IMR-90 (cell line): ENCODE results near the gene AP3B1. TPM values are rescaled to one million over a fixed set of nuclear protein-coding genes. Genes with fewer than 3 reads are reported as not detected.

Experiments used
- ATAC-seq: fragments of 200-7000 bp; cut with Tn5 transposase; 2 replicates; pipeline ENCODE4 v1.9.1; 2020; ENCODE audit warnings: low read depth, mild to moderate bottlenecking, moderate library complexity
- BruUV-seq: library from RNA; stranded (reverse); fragments of 400-500 nt; replicated peaks from 2 replicates; lab custom pipeline; 2021; lab: Mats Ljungman, UMichigan
- CTCF ChIA-PET: fragments of 300-600 bp; formaldehyde crosslinking; extraction: SDS; loops from one replicate; lab custom pipeline; 2021; ENCODE audit warnings: antibody characterized with exemption; lab: Yijun Ruan, JAX
- POLR2A ChIA-PET: fragments of 300-600 bp; sonication (Branson Sonifier 250); formaldehyde crosslinking; loops from one replicate; lab custom pipeline; 2022; ENCODE audit warnings: antibody characterized with exemption; ENCODE audit not compliant: unreplicated experiment; lab: Charles Lee
- DNase-seq: peaks from one replicate; pipeline ENCODE4 v3.0.0; 2013
- H2AFZ ChIP-seq: replicated peaks from 2 replicates; pipeline ENCODE3; 2013; ENCODE audit warnings: low read length, mild to moderate bottlenecking; ENCODE audit not compliant: poor library complexity
- H2AK5ac ChIP-seq: 2 replicates; pipeline ENCODE4 v1.6.1; 2013; ENCODE audit warnings: low read depth, low read length, inconsistent platforms
- H2AK9ac ChIP-seq: replicated peaks from 2 replicates; pipeline ENCODE3; 2013; ENCODE audit warnings: mild to moderate bottlenecking, low read depth, low read length, moderate library complexity; ENCODE audit not compliant: poor library complexity
- H2BK120ac ChIP-seq: 2 replicates; pipeline ENCODE4 v1.6.1; 2013; ENCODE audit warnings: low read depth, low read length, inconsistent platforms
- H2BK15ac ChIP-seq: 3 replicates; pipeline ENCODE4 v1.6.1; 2013; ENCODE audit warnings: low read depth, low read length, inconsistent platforms
- H2BK20ac ChIP-seq: 2 replicates; pipeline ENCODE4 v1.6.1; 2013; ENCODE audit warnings: low read depth, mild to moderate bottlenecking, inconsistent platforms, low read length, moderate library complexity
- H2BK5ac ChIP-seq: 2 replicates; pipeline ENCODE4 v1.6.1; 2013; ENCODE audit warnings: mild to moderate bottlenecking, low read depth, low read length, inconsistent platforms; ENCODE audit not compliant: poor library complexity, severe bottlenecking
- H3K14ac ChIP-seq: replicated peaks from 2 replicates; pipeline ENCODE4 v1.6.1; 2013; ENCODE audit warnings: low read depth, low read length, inconsistent platforms
- H3K18ac ChIP-seq: 2 replicates; pipeline ENCODE4 v1.6.1; 2013; ENCODE audit warnings: low read depth, low read length, control low read depth
- H3K23ac ChIP-seq: 2 replicates; pipeline ENCODE4 v1.6.1; 2013; ENCODE audit warnings: low read depth, low read length, inconsistent platforms
- H3K27ac ChIP-seq: 2 replicates; pipeline ENCODE4 v1.5.1; 2013; ENCODE audit warnings: mild to moderate bottlenecking, control low read depth, low read length; ENCODE audit not compliant: insufficient read depth
- H3K27me3 ChIP-seq: 2 replicates; pipeline ENCODE4 v1.6.1; 2013; ENCODE audit warnings: low read length; ENCODE audit not compliant: control insufficient read depth, insufficient read depth
- H3K36me3 ChIP-seq: 2 replicates; pipeline ENCODE4 v1.6.1; 2013; ENCODE audit warnings: low read length, mixed read lengths; ENCODE audit not compliant: control insufficient read depth, insufficient read depth
- H3K4ac ChIP-seq: 2 replicates; pipeline ENCODE4 v1.6.1; 2013; ENCODE audit warnings: low read depth, low read length, inconsistent platforms
- H3K4me1 ChIP-seq: 2 replicates; pipeline ENCODE4 v1.6.1; 2013; ENCODE audit warnings: low read length, mixed read lengths; ENCODE audit not compliant: control insufficient read depth, insufficient read depth
- H3K4me2 ChIP-seq: 2 replicates; pipeline ENCODE4 v1.6.1; 2013; ENCODE audit warnings: low read depth, mild to moderate bottlenecking, control low read depth, low read length, moderate library complexity
- H3K4me3 ChIP-seq: 2 replicates; pipeline ENCODE4 v1.5.1; 2013; ENCODE audit warnings: low read depth, mild to moderate bottlenecking, control low read depth, low read length, moderate library complexity; ENCODE audit not compliant: insufficient read depth
- H3K56ac ChIP-seq: 2 replicates; pipeline ENCODE4 v1.6.1; 2013; ENCODE audit warnings: low read length, inconsistent platforms; ENCODE audit not compliant: insufficient read depth; ENCODE audit errors: extremely low read depth
- H3K79me1 ChIP-seq, 2 experiments: 2 replicates each; pipeline ENCODE4 v1.6.1; 2013; ENCODE audit warnings: low read length in 2 of 2, inconsistent platforms in 1 of 2, low read depth in 1 of 2
- H3K9ac ChIP-seq: 2 replicates; pipeline ENCODE4 v1.6.1; 2013; ENCODE audit warnings: low read depth, low read length, control low read depth
- H3K9me1 ChIP-seq: 2 replicates; pipeline ENCODE4 v1.6.1; 2013; ENCODE audit warnings: low read length, inconsistent platforms; ENCODE audit not compliant: insufficient read depth
- H3K9me3 ChIP-seq: 2 replicates; pipeline ENCODE4 v1.6.1; 2013; ENCODE audit warnings: low read length; ENCODE audit not compliant: control insufficient read depth, insufficient read depth
- H4K20me1 ChIP-seq: 2 replicates; pipeline ENCODE4 v1.6.1; 2013; ENCODE audit warnings: low read length, inconsistent platforms; ENCODE audit not compliant: insufficient read depth
- H4K5ac ChIP-seq: 2 replicates; pipeline ENCODE4 v1.6.1; 2013; ENCODE audit warnings: mild to moderate bottlenecking, low read depth, low read length, control low read depth
- H4K8ac ChIP-seq, 2 experiments: 2 replicates each; pipeline ENCODE4 v1.6.1; 2013; ENCODE audit warnings: low read depth in 2 of 2, low read length in 2 of 2, control low read depth in 1 of 2, inconsistent platforms in 1 of 2
- H4K91ac ChIP-seq: 2 replicates; pipeline ENCODE4 v1.6.1; 2013; ENCODE audit warnings: low read depth, low read length, inconsistent platforms; ENCODE audit not compliant: insufficient read depth
- CHD1 ChIP-seq: IDR thresholded peaks from 2 replicates; pipeline ENCODE4 v1.6.1; 2012; ENCODE audit warnings: low read depth, low read length, improper control_type of control experiment
- SMC3 ChIP-seq: fragments of 150-350 bp; IDR thresholded peaks from 2 replicates; pipeline ENCODE4 v1.6.1; 2016; ENCODE audit warnings: low read depth, mild to moderate bottlenecking, antibody characterized with exemption, low read length, moderate library complexity
- USF2 ChIP-seq: fragments of 150-350 bp; IDR thresholded peaks from 2 replicates; pipeline ENCODE4 v1.6.1; 2017; ENCODE audit warnings: mild to moderate bottlenecking, antibody characterized with exemption, low read length, low read depth
- WGBS, 2 experiments: methylation state at CpG; one replicate each; pipeline versions ENCODE4 v1.1.5 to v1.1.7; 2013; ENCODE audit warnings: missing lambda C conversion rate in 2 of 2; ENCODE audit not compliant: insufficient read length in 1 of 2; ENCODE audit errors: extremely low coverage in 2 of 2; 5-methylcytosine and 5-hydroxymethylcytosine counted together
- dilution Hi-C: fragments of 300-500 bp; cut with HindIII; formaldehyde crosslinking; loops from one replicate; pipeline ENCODE4 v1.14.3; 2018; ENCODE audit warnings: low sequenced_read_pairs; ENCODE audit not compliant: unreplicated experiment
- in situ Hi-C: fragments of 300-500 bp; cut with MboI; formaldehyde crosslinking; loops from 3 replicates; pipeline ENCODE4 v1.14.3; 2019; ENCODE audit warnings: low sequenced_read_pairs, inconsistent platforms, mixed read lengths
- intact Hi-C: fragments of 100-400 bp; cut with micrococcal nuclease; formaldehyde crosslinking; loops from 2 replicates; pipeline ENCODE4 v1.10.0; 2022
- polyA plus RNA-seq, 3 experiments: library from polyadenylated mRNA; depleted of rRNA; stranded (reverse); fragments of >200 nt; gene quantifications; 2 replicates each; pipeline ENCODE4 v1.2.3, GENCODE V29; 2012; ENCODE audit warnings: low replicate concordance in 1 of 3
- total RNA-seq: library from RNA; depleted of rRNA; stranded (reverse); fragments of >200 nt; gene quantifications from 2 replicates; pipeline ENCODE4 v1.2.3, GENCODE V29; 2012

The AP3B1 gene
- total and polyA plus RNA-seq, 2 of the 4 experiments (the other 2 are of a cell fraction), result 33.1 to 59.0 TPM

GRCh38 chr5:78003450-78003849 is 291.0 kb downstream of the AP3B1 start:
- Histone ChIP-seq H3K79me1 (peaks cover 6 to 8% of the 10 kb centered on the region in 2 experiments), H4K91ac (peak overlapping the region; percentile 19; the same call in 1 of the 2 replicates), H3K56ac (no peak overlapping the region), H3K4me2 (no peak overlapping the region), H2AK9ac (no peak overlapping the region), H2BK20ac (no peak overlapping the region), H3K9me1 (peaks cover 8% of the 10 kb centered on the region; the same call in 1 of the 2 replicates), H3K27ac (no peak overlapping the region), H4K5ac (no peak overlapping the region; the same call in 1 of the 2 replicates), H3K27me3 (no peaks in the 10 kb centered on the region), H2BK15ac (no peak overlapping the region), H3K23ac (no peak overlapping the region), H4K20me1 (no peaks in the 10 kb centered on the region), H2AFZ (no peak overlapping the region), H3K9ac (no peak overlapping the region), H4K8ac (no peak overlapping the region), H2AK5ac (no peak overlapping the region; the same call in 1 of the 2 replicates), H3K14ac (no peak overlapping the region), H3K9me3 (no peaks in the 10 kb centered on the region), H3K36me3 (peaks cover 7% of the 10 kb centered on the region), H3K18ac (no peak overlapping the region), H2BK120ac (no peak overlapping the region), H3K4me1 (peaks cover 6% of the 10 kb centered on the region), H3K4me3 (no peak overlapping the region), H3K4ac (0 out of 2 replicates have a peak overlapping the region, but pooled peaks have one; percentile 31), H2BK5ac (no peak overlapping the region)
- DNase-seq (no peak), ATAC-seq (no peak)
- no TSS peak for BruUV-seq
- ChIA-PET CTCF (no interaction called here), POLR2A (no interaction called here)
- dilution Hi-C loops, result no loop called here
- WGBS, 2 experiments, result 60% methylated on average over 1 of the region's 5 CpGs; no CpG with 5 or more reads in 1 of the 2 experiments
- in situ Hi-C loops, result no loop called here
- TF ChIP-seq CHD1, result no peak
- no peak for TF ChIP-seq USF2
- TF ChIP-seq SMC3, result no peak
- intact Hi-C loops, result loop anchor here (10.0 kb wide), 1 partner anchor 359 kb away; no protein-coding TSS in a partner anchor
